HEK293T (cell line): ENCODE data around the gene ZNF532.

Experiments used
- CTCF ChIA-PET: fragments of 350-600 bp; formaldehyde crosslinking; extraction: SDS; loops from one replicate; lab custom pipeline; 2021; ENCODE audit warnings: antibody characterized with exemption, inconsistent platforms; lab: Yijun Ruan, JAX
- POLR2A ChIA-PET: fragments of 350-600 bp; formaldehyde crosslinking; extraction: SDS; loops from one replicate; lab custom pipeline; 2020; ENCODE audit warnings: antibody characterized with exemption, inconsistent platforms; lab: Yijun Ruan, JAX
- DNase-seq: peaks from one replicate; pipeline ENCODE4 v3.0.0; 2012; ENCODE audit warnings: mixed read lengths; ENCODE audit errors: extremely low spot score
- ARNT ChIP-seq: fragments of 450-650 bp; IDR thresholded peaks from 2 replicates; pipeline ENCODE4 v1.6.1; 2017; ENCODE audit warnings: mild to moderate bottlenecking
- BHLHE40 ChIP-seq: fragments of 450-650 bp; IDR thresholded peaks from 2 replicates; pipeline ENCODE4 v1.6.1; 2016; ENCODE audit warnings: mild to moderate bottlenecking, moderate library complexity, borderline replicate concordance
- CTBP1 ChIP-seq: fragments of 450-650 bp; IDR thresholded peaks from 2 replicates; pipeline ENCODE4 v1.6.1; 2016; ENCODE audit warnings: borderline replicate concordance
- ELF4 ChIP-seq: fragments of 450-650 bp; IDR thresholded peaks from 2 replicates; pipeline ENCODE4 v1.6.1; 2017; ENCODE audit warnings: antibody characterized with exemption
- FOXA1 ChIP-seq: fragments of 450-650 bp; IDR thresholded peaks from 2 replicates; pipeline ENCODE4 v1.6.1; 2016; ENCODE audit warnings: mild to moderate bottlenecking
- FOXK2 ChIP-seq: fragments of 450-650 bp; IDR thresholded peaks from 2 replicates; pipeline ENCODE4 v1.6.1; 2016; ENCODE audit warnings: mild to moderate bottlenecking
- FOXM1 ChIP-seq: fragments of 450-650 bp; IDR thresholded peaks from 2 replicates; pipeline ENCODE4 v1.6.1; 2017; ENCODE audit warnings: mild to moderate bottlenecking, borderline replicate concordance
- HDGF ChIP-seq: fragments of 450-650 bp; IDR thresholded peaks from 2 replicates; pipeline ENCODE4 v1.6.1; 2017; ENCODE audit warnings: antibody characterized with exemption, borderline replicate concordance
- L3MBTL2 ChIP-seq: fragments of 450-650 bp; conservative IDR thresholded peaks from 2 replicates; pipeline ENCODE4 v1.6.1; 2016; ENCODE audit warnings: mild to moderate bottlenecking
- LEF1 ChIP-seq: fragments of 450-650 bp; IDR thresholded peaks from 2 replicates; pipeline ENCODE4 v1.6.1; 2017; ENCODE audit warnings: mild to moderate bottlenecking, borderline replicate concordance
- NFRKB ChIP-seq: fragments of 450-650 bp; IDR thresholded peaks from 2 replicates; pipeline ENCODE4 v1.6.1; 2016; ENCODE audit warnings: mild to moderate bottlenecking, moderate library complexity
- SP1 ChIP-seq: fragments of 450-650 bp; IDR thresholded peaks from 2 replicates; pipeline ENCODE4 v1.6.1; 2017
- SUZ12 ChIP-seq: fragments of 450-650 bp; IDR thresholded peaks from 2 replicates; pipeline ENCODE4 v1.6.1; 2016; ENCODE audit warnings: mild to moderate bottlenecking
- TARDBP ChIP-seq: fragments of 450-650 bp; IDR thresholded peaks from 2 replicates; pipeline ENCODE4 v1.6.1; 2016
- ZNF384 ChIP-seq: fragments of 450-650 bp; IDR thresholded peaks from 2 replicates; pipeline ENCODE4 v1.6.1; 2016
- TF ChIP-seq, protein P1 (sequence below): fragments of 450-650 bp; IDR thresholded peaks from 2 replicates; pipeline ENCODE4 v1.6.1; 2016

ZNF532 gene

DNA sequence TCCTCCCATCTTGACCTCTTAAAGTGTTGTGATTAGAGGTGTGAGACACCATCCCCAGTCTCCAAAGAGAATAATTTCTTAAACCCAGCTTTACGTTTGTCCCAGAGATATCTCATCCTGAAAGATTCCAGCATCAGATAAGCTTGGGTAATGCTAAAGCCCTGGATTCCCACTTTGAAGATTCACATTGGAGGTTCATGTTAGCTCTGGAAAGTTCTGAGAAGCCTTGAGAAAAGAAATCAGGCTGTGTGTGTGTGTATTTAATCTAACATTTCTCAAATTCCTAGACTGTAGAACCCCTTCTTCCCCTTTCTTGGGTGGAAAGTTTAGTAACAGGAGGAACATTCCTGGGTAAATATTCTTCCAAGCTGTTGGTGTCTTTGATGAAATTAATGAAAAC lies 18.0 kb downstream of the ZNF532 start:
- ChIA-PET CTCF (no interaction called here), POLR2A (interaction anchor here (1.3 kb wide), 1 partner anchor 13 kb away, joined by 3 read pairs; no protein-coding TSS in a partner anchor)
- no peak for DNase-seq
- TF ChIP-seq ZNF384 (no peak), NFRKB (no peak), TARDBP (no peak), FOXM1 (no peak), SUZ12 (no peak), LEF1 (no peak), ELF4 (no peak), BHLHE40 (no peak), CTBP1 (no peak), FOXA1 (no peak), L3MBTL2 (no peak), SP1 (no peak), ARNT (no peak), FOXK2 (no peak), HDGF (no peak)
- TF ChIP-seq, protein P1, sequence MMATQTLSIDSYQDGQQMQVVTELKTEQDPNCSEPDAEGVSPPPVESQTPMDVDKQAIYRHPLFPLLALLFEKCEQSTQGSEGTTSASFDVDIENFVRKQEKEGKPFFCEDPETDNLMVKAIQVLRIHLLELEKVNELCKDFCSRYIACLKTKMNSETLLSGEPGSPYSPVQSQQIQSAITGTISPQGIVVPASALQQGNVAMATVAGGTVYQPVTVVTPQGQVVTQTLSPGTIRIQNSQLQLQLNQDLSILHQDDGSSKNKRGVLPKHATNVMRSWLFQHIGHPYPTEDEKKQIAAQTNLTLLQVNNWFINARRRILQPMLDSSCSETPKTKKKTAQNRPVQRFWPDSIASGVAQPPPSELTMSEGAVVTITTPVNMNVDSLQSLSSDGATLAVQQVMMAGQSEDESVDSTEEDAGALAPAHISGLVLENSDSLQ = no peak

DNA sequence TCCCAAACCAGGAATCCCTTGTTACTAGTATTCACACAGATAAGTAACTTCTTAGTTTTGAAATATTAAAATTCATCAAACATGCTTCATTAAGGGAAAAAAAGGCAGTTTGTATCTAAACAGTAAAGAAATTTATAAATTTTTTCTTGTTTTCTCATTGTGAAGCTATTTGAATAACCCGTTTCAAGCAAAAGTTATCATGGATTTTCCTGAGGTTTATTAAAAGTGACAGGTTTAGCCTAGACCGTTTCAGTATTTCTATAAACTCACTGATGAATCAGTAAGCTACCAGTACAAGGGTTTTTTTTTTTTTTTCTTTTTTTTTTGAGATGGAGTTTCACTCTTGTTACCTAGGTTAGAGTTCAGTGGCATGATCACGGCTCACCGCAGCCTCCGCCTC lies 20.0 kb downstream of the ZNF532 start:
- ChIA-PET CTCF (no interaction called here), POLR2A (no interaction called here)
- no peak for TF ChIP-seq HDGF
- no peak for TF ChIP-seq ZNF384
- no peak for TF ChIP-seq FOXA1
- no peak for TF ChIP-seq BHLHE40
- TF ChIP-seq L3MBTL2 = no peak
- DNase-seq = no peak

DNA sequence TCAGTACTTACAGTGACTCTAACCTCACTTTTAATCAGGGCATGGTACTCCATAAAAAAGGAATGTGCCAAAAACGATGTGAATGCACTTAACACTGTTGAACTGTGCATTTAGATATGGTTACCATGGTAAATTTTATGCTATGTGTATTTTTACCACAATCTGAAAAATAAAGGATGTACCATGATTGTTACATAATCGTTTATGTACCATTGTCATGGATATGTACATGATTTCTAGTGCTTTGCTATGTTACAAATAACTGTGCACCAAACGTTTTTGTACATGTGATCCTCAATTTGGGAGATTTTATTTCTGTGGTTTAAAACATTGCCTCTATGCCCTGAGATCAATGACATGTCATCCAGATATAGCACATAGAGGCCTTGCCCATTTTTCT lies 21.8 kb downstream of the ZNF532 start:
- ChIA-PET CTCF (no interaction called here), POLR2A (no interaction called here)
- TF ChIP-seq NFRKB (no peak), SUZ12 (no peak), L3MBTL2 (no peak), ELF4 (no peak), ZNF384 (no peak), BHLHE40 (no peak), TARDBP (no peak), FOXM1 (no peak), CTBP1 (no peak), FOXK2 (no peak), LEF1 (no peak)
- DNase-seq = no peak

DNA sequence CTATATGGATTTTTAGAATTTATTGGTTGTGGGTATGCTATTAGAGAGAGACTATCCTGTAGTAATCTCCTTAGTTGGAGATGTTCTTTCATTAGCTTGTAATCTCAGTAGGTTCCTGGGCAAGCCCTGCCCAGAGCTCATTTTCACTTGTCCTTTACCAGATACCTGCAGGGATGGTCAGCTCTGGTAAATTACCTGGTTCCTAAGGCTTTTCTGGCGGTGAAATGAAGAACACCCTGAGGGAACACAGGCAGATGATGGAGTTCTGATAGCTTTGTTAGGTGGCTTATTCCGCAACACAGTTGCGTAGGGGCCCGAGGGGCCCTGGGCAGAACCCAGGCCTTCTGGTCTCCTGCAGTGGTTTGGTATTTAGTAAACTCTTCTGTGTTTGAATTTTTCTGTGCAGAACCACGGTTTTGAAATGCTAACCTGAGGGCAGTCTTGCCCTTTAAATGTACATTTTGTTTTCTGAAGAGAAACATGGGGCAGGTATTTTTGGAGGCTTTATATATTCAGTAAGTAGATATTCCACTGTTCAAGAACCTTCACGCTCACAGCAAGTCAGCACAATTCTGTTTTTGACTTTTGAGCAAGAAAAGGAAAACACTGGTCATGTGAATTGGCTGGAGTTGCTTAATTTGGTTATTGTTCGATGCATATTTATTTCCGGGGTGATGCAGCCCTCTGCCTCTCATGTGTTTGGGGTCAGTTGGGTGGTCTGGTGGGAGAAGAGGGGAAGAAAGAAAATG lies 22.4 kb downstream of the ZNF532 start:
- DNase-seq = no peak
- CTCF ChIA-PET = no interaction called here
- POLR2A ChIA-PET = no interaction called here
- TF ChIP-seq SP1 (no peak), ARNT (no peak), L3MBTL2 (no peak), CTBP1 (no peak), FOXK2 (no peak), BHLHE40 (no peak), ZNF384 (no peak), FOXA1 (no peak), NFRKB (no peak), ELF4 (no peak), FOXM1 (no peak), HDGF (no peak), TARDBP (no peak), LEF1 (no peak), SUZ12 (no peak)
- TF ChIP-seq, protein P1 = no peak

DNA sequence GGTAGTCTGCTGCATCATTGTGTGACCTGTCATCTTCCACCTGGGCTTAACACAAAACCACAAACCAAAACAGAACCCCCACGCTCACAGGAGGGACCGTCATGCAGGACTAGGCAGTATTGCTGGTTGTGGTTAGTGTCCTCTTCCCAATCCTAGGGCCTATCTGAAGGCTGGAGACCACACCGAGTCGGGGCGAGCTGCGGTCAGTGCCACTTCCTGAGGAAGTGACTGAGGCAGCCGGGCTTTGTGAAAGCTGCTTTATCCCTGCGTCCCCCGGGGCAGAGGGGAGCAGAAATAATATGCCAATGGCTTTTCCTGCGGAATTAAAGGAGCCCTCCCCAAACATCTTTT lies 22.9 kb downstream of the ZNF532 start:
- POLR2A ChIA-PET = no interaction called here
- TF ChIP-seq ELF4 = no peak
- TF ChIP-seq NFRKB = no peak
- no peak for DNase-seq
- CTCF ChIA-PET = no interaction called here

DNA sequence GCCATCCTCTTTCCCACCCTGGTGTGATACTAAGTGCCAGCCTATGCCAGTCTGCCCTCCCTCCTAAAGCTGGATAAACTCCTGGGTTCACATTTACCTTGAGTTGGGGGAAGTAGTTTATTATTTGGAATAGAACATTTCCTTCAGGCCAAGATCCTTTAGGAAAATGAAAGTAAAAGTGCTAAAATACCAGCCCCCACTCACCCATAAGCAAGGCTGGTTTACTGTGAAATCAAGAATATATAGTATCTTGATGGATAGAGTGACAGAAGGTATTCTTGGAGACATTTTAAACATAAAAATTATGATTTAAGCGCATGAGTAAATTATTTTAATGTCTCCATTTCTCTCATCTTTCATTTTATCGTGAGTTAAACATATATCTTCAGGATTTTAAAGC lies 27.1 kb downstream of the ZNF532 start:
- ChIA-PET CTCF (no interaction called here), POLR2A (no interaction called here)
- DNase-seq = no peak
- TF ChIP-seq ZNF384 (no peak), ARNT (no peak), FOXK2 (no peak), BHLHE40 (no peak), TARDBP (no peak), SUZ12 (no peak), L3MBTL2 (no peak)

DNA sequence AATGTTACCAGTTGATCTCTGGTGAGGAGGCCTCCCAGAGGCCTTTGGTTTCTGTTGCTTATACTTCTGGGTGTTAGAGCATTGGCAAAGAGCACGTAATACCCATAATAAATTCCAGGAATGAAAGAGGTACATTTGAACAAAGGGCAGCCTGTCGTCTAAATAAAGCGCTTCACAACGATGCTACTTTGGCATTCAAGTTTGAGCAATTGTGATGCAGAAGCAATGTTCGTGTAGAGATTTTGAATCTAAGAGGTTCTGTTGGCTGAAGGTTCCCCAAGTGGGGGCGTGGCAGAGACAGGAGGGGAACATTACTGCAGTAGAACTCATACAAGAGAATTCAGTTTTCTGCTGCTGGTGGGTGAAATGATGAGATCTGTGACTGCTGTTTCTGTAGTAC lies 27.8 kb downstream of the ZNF532 start:
- DNase-seq = no peak
- CTCF ChIA-PET = no interaction called here
- no peak for TF ChIP-seq LEF1
- no peak for TF ChIP-seq FOXK2
- TF ChIP-seq FOXA1 = no peak
- no peak for TF ChIP-seq BHLHE40
- TF ChIP-seq TARDBP = no peak
- no peak for TF ChIP-seq HDGF
- TF ChIP-seq, protein P1 = no peak
- no peak for TF ChIP-seq ZNF384
- TF ChIP-seq ELF4 = no peak
- TF ChIP-seq L3MBTL2 = no peak
- no peak for TF ChIP-seq SP1
- no peak for TF ChIP-seq ARNT
- TF ChIP-seq CTBP1 = no peak
- no peak for TF ChIP-seq SUZ12
- TF ChIP-seq NFRKB = no peak
- TF ChIP-seq FOXM1 = no peak
- POLR2A ChIA-PET = no interaction called here
